ENCODE measurements around the gene GRK4. TPM values are rescaled to one million over a fixed set of nuclear protein-coding genes. Genes with fewer than 3 reads are reported as not detected.
A peak's percentile ranks its signal among the peaks of the same experiment; 100 is the strongest.

GRK4 gene
- total RNA-seq, 4 donors from 2014 or later = 4.2 to 10.5 (median 4.7) TPM

- no peak overlapping the region for H3K4me3 ChIP-seq (ENCODE audit: low read depth, poor library complexity, severe bottlenecking)
- 32 to 45% methylated on average over 5 of the region's 5 CpGs for WGBS, 2 donors
- TF ChIP-seq CTCF (IDR thresholded peaks at IDR 0.05) = no peak
- no peak for TF ChIP-seq POLR2A (IDR thresholded peaks at IDR 0.05)
- intact Hi-C loops (cut with DNase I; ENCODE audit: low total_unique reads) = no loop called here
- DNase-seq (ENCODE audit: low spot score in 2 of 2) = peak; percentile 46 to 89
Measured at GRCh38 chr4:3010998-3011397, 47.6 kb downstream of the GRK4 start.

DNA sequence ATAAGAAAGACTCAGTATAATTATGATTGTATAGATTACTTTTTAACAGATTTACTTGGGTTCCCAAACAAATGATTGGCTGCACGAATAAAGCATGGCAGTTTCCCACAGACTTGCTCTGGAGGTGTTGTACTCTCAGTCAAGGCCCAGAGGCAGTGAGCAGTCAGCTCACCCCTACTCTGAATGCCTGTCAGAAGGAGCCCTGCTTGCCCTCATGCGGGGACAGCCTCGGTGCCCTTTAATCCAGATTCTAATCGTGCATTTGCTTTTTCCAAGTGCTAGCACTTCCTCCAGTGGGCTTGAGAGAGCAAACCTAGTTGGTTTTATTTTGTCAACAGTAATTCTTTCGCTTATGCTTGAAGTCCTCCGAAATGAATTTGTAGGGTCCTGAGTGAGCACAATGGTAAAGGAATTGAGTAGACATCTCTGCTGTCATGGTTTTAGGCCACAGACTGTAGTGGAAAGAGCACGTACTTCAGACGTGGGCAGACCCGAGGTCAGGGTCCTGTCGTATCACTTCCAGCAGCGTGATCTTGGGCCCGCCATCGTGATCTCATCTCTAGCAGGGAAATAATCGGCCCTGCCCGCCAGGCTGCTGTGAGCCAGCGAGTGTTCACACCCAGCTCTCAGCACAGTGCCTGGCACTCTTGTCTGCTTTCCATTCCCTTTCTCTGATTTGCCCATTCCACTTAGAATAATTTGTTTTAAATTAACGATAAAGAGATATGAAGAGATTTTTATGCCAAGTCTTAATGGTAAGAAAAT lies 48.3 kb downstream of the GRK4 start:
- TF ChIP-seq POLR2A (IDR thresholded peaks at IDR 0.05) = no peak
- no peak for TF ChIP-seq CTCF (IDR thresholded peaks at IDR 0.05)
- no peak for DNase-seq (ENCODE audit: low spot score in 2 of 2)
- 88% methylated on average over 17 of the region's 17 CpGs for WGBS, 2 donors
- intact Hi-C loops (cut with DNase I; ENCODE audit: low total_unique reads) = no loop called here
- no peak overlapping the region for H3K4me3 ChIP-seq (ENCODE audit: low read depth, poor library complexity, severe bottlenecking)

DNA sequence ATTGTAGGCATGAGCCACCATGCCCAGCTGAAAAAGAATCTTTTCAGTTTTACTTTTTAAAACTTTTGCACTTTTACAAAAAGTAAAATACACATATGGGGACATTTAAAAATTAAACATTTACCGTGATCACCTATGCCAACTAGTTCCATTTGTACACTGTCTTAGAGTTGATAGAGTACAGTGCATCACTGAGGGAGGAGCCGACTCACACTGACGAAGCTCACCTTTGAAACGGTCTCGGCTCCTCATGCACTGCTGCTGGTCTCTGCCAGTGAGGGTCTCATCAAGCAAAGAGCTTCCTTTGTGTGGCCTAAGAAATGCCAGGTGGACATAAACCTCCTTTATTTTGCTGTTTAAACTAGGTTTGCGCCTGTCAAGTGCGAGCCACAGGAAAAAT lies 50.0 kb downstream of the GRK4 start:
- DNase-seq (ENCODE audit: low spot score in 2 of 2) = no peak
- intact Hi-C loops (cut with DNase I; ENCODE audit: low total_unique reads) = no loop called here
- 93 to 98% methylated on average over 7 of the region's 7 CpGs for WGBS, 2 donors
- H3K4me3 ChIP-seq (ENCODE audit: low read depth, poor library complexity, severe bottlenecking) = no peak overlapping the region
- TF ChIP-seq POLR2A (IDR thresholded peaks at IDR 0.05) = no peak
- no peak for TF ChIP-seq CTCF (IDR thresholded peaks at IDR 0.05)

DNA sequence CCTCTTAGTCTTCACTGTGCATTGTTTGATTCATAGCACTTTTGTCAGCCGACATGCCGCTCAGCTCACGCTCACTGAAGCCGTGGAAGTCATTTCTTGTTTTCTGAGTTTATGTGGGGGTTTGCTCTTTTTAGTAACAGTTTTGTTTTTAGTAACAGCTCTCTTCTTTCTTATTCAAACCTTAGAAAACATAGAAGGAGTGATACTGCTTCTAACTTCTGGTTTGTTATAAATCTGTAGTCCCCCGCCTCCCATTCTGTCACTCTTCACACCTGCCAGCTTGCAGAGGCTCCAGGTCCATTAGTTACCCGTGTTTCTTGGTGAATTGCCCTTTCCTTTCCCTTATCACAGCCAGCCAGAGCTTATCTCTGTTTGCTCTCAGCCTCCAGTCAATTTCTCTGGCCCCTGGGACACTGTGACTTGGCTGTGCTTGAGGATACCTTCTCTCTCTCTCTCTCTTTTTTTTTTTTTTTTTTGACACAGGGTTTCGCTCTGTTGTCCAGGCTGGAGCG lies 50.5 kb downstream of the GRK4 start:
- DNase-seq (ENCODE audit: low spot score in 2 of 2) = no peak
- intact Hi-C loops (cut with DNase I; ENCODE audit: low total_unique reads) = no loop called here
- WGBS, 2 donors = 85 to 86% methylated on average over 8 of the region's 8 CpGs
- no peak overlapping the region for H3K4me3 ChIP-seq (ENCODE audit: low read depth, poor library complexity, severe bottlenecking)
- TF ChIP-seq CTCF (IDR thresholded peaks at IDR 0.05) (no peak), POLR2A (IDR thresholded peaks at IDR 0.05) (no peak)

DNA sequence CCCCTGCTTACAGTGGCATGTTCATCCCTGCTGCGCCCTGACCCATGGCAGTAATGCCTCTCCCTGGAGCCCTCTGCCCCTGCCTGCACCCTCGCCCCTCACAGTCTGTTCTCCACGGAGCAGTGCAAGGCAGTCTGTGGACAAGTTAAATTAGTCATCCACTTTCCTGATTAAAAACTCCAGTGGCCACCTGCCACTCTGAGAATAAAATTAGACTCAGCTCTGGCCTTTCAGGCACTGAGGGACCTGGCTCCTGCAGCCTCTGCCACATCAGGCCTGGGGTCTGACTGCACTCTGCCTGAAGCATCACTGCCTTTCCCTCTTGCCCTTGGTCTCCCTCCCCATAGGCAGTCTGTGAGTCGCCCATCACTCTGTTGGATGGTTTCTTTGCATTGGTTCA lies 53.6 kb downstream of the GRK4 start:
- DNase-seq (ENCODE audit: low spot score in 2 of 2) = peak in 1 of 2 donors; percentile 48
- intact Hi-C loops (cut with DNase I; ENCODE audit: low total_unique reads) = no loop called here
- no peak overlapping the region for H3K4me3 ChIP-seq (ENCODE audit: low read depth, poor library complexity, severe bottlenecking)
- TF ChIP-seq CTCF (IDR thresholded peaks at IDR 0.05) (no peak), POLR2A (IDR thresholded peaks at IDR 0.05) (no peak)
- WGBS, 2 donors = 76 to 86% methylated on average over 4 of the region's 4 CpGs
